Heart left ventricle (tissue), 13 donors: Measurements from ENCODE around the gene PAK3.

ENCODE experiments used
- CTCF ChIP-seq, 12 donors: fragments of 200-600 bp; sonication (generic) in 4 of 12; IDR thresholded peaks; one replicate each; pipeline versions ENCODE4 v1.5.0 to v1.8.0; 2018 to 2022; ENCODE audit warnings: antibody characterized with exemption in 12 of 12, mild to moderate bottlenecking in 5 of 12
- POLR2A ChIP-seq, 2 donors: fragments of 450-650 bp; IDR thresholded peaks; one replicate each; pipeline ENCODE4 v1.6.1; 2017; ENCODE audit warnings: antibody characterized with exemption in 2 of 2, mild to moderate bottlenecking in 2 of 2, moderate library complexity in 2 of 2
- donor health status: ischemic (EF 13 %, LVEDD 7.1; RV severe dilation, severe dysfunction).
- donor health status: DM: no; HTN: yes; CAD: no.
- donor health status: DM: no; HTN: no; CAD: no.
- donor health status: ischemic (EF 25% LVEDD 6.9; RV normal size, moderate dysfunction).
- donor health status: ischemic (EF 25% LVEDD 5.7; RV mildly dilated, moderate dysfunction).
- donor health status: ischemic (EF 35%, LVEDD 5.7; RV mildly dilated, moderate dysfunction).
- donor health status: nonischemic (EF 11% LVEDD 7.7; RV severe dilation, severe dysfunction).
- donor health status: DM: yes; HTN: yes; CAD: no.
- donor health status: PGD.
- donor health status: ischemic (EF 29% LVEDD 5.4; RV normal size, mild dysfunction).
- donor health status: nonischemic (EF 23%, LVEDD 6.1; RV moderate dilation, normal function).

GRCh38 chrX:111167334-111167733 lies 71.3 kb downstream of the PAK3 start:
- TF ChIP-seq POLR2A (IDR thresholded peaks at IDR 0.05) (no peak), CTCF (IDR thresholded peaks at IDR 0.05) (no peak)
